Activated naive CD4-positive, alpha-beta T cell treated with anti-CD3 and anti-CD28 coated beads, Interleukin-2, amount 50 U/mL, for 16 hours (primary cell): ENCODE data around the gene ERF.

ENCODE experiments used
- DNase-seq: peaks from one replicate; pipeline ENCODE4 v3.0.0-alpha.2; 2020

Gene ERF

DNA sequence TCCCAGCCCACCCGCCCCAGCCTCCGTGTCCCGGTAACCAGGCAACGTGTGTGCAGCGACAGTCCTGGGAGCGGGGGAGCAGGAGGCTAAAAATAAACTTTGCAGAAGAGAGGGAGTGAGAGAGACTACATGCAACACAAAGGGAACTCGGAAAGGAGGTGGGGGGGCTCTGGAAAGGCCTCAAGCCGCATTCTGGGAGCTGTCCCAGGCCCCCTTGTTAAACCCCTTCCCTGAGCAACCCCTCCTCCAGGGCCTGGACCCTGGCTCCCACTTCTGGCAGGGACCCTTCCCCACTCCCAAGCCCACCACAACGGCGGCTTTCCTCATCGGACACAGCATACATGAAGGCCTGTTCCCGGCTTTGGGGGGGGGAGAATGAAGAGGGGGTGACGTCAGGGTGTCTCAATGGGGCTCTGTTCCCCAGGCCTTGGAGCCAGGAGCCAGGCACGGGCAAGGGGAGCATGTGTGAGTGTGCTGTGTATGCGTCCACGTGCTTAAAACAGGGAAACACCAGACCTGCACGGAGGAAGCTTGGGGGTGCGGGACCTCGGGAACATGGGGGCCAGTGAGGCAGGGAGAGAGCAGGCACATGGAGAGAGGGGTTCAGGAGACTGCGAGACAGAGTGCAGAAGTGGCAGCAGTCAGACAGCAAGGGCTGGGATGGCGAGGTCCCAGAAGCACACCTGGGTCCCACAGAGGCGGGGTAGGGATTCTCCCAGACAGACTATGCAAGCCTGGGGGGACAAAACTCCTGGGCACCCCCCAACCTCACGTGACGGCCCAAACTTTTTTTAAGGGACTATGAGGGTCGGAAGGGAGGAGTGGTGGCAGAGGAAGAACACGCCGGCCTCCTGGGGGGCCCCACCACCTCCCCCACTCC, 2.3 kb downstream of the ERF start:
- no peak for DNase-seq

DNA sequence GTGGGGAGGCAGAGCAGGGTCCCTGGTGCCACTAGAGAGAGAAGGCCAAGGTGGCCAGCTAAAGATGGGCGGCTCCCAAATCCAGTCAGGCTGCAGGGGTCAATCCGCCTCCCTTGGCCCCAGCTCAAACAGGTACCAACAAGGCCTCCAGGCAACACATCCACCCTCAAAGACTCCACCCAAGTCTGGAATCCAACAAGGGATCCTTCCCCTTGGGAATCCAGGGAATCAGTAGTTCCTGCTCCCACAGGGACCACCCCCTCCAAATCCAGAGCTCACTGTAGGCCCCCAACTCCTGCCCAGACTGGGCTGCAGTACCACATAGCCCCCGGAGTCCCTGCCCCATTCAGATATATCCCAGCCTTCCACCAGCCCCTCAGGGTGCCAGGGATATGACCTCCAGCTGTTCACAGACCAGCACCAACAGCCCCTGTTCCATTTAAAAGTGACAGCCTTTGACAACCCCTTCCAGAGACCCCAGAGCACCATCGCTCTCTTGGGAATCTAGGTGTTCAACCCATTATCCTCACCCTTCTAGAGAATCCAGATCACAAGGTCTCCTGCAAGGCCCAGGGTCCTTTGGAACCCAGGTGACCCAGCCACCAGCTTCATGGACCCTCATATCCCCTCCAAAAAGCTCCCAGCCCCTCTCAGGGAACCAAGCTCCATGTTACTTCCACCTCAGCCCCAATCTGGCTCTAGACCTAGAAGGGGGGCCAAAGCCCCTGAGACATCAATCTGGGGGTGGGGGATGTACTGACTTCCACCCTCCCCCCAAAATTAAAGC, 3.2 kb downstream of the ERF start:
- DNase-seq = no peak

DNA sequence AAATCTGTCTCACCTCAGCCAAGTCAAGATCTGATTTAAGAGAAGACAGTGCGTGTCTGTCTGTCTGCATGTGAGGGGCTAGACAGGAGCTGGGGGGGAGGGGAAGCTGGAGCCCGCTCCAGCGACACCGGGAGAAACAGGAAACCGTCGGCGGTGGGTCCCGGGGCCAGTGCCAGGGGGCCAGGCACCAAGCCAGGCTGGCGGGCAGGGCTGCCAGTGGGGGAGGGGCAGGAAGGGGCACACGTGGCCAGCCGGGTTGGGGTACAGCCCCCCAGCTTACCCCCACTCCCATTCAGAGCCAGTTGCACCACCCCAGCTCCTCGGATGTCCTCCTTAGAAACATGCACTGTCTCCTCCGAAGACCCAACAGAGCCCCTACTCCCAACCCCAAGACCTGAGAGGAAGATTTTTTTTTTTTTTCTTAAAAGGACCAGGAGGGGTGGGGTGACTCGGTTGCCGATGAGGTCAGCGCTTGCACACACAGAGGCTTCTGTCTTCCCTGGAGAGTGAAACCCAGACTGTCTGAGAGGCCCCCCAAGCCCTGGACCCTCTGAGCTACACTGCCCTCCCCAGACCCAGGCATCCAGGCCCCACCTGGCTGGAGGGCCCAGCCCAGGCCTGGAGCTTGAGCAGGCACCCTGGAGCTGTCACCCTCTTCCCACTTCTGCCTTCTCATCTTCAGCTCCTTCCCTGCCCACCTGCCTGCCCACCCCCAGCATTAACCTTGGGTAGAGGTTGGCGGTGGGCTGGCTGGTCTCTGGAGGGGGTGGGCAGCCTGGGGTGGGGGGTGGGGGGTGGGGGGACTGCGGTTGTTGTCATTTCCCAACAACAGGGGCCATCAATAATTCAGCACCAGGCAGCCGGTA, 4.0 kb downstream of the ERF start:
- no peak for DNase-seq

DNA sequence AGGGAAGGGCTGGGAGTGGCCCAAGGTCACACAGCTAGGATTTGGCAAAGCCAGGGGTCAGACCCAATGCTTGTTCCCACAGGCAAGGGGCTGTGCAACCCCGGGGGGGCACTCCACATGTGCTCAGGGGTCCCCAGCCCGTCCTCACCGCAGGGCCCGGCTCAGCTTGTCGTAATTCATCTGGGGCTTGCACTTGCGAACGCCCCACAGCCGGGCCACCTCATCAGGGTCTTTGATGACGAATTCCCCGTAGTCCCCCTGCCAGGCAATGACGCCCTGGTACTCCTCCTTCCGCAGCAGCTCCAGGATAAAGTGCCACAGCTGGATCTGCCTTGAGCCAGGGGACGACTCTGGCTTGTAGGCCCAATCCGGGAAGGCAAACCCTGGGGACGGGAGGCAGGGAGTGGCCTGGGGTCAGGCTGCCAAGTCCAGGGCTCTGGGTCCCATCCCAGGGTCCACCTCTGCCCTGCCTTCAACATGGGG, 4.7 kb downstream of the ERF start:
- DNase-seq = no peak

DNA sequence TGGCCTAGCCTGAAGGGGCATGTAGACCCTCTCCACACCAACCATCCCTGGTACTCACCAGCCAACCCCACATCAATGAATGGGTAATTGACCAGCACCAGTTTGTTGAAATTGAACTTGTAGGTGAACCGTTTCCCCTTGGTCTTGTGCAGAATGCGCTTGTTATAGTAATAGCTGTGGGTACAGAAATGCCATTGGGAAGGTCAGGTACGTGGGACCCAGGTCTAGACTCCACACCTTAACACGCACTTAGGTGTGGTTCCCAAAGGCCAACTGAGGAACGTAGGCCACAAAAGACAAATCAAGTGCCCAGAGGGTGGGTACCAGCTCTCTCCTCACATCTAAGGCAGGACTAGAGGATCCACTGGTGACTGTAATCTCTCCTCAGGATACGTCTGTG, 5.2 kb downstream of the ERF start:
- DNase-seq = no peak

DNA sequence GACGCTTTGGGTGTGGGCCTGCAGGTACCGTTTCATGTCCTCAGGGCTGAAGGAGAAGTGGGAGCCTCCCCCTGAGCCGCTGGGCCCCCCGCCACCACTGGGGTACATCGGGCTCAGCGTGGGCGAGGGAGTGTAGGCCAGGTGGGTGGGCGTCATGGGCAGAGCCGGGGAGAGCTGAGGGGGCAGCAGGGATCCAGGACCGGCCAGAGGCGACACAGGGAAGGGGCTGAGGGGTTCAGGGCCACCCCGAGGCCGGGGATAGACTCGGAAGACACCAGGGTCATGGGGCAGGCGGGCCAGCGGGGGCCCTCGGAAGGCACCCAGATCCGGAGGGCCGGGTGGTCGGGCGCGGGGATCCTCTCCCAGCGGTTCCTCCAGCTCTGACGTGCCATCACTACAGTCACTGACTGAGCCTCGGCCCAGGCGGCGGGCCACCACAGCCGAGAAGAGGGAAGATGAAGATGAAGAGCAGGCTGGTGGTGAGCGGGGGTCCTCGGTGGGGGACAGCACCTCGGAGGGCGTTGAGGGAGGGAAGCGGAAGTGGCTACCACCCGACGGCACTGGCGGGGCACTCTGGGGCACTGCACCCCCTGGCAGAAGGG, 5.7 kb downstream of the ERF start:
- no peak for DNase-seq

DNA sequence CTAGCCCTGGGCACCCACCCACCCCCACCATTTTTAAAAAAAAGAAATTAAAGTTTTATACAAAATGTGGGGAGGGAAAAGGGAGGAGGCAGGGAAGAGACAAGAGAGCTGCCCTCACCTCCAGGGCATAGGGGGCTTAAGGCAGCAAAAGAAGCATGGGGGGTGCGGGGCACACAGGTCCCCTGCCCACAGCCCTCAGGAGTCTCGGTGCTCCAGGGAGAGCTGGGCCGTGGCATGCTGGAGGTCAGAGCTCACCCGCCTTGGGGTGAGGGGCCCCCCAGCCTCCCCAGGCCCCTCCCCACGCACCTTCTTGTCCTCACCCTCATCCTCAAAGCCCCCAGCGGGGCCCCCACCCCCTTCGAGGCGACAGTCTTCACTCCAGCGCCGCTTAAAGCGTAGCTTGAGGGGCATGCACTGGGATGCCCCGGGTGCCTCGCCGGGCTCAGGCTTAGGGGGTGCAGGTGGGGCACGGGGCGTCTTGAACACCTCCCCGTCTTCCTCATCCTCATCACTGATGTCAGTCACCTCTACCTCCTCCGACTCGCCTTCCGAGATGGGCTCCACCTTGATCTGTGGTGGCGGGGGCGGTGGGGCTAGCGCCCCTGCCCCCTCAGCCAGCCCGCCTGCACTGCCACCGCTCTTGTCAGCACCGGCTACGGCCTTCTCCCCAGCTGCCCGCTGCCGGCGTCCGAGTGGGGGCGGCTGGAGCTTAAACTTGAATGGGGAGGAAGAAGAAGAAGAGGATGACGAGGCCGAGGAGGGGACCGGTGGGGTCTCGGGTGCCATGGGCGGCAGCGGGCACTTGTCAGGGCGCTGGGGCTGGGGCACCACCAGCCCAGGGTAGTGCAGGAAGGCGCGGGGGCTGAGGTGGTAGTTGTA, 6.4 kb downstream of the ERF start:
- DNase-seq = no peak

DNA sequence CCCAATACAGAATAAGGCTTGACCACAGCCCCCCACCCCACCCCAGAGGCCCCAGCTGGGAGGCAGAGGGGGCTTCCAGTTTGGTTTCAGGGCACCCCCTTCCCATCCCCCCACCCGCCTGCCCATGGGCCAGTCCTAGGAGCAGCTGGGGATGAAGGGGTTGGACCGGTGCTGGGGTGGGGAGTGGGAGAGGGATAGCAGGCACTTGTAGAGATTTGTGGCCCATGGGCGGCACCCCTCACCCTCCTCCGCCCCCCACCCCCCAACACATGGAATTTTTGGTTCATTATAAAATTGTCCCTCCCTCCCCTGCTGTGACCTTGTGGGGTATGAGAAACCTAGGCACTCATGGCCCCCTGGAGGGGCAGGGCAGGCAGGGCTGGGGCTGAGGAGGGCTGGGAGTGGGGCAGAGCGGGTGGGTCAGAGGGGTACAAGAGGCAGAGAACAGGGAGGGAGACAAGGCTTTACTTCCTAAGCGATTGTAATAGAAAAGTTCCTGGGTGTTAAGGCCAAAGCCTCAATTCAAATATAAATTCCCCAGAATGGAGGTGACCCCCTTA, 7.2 kb downstream of the ERF start:
- no peak for DNase-seq

DNA sequence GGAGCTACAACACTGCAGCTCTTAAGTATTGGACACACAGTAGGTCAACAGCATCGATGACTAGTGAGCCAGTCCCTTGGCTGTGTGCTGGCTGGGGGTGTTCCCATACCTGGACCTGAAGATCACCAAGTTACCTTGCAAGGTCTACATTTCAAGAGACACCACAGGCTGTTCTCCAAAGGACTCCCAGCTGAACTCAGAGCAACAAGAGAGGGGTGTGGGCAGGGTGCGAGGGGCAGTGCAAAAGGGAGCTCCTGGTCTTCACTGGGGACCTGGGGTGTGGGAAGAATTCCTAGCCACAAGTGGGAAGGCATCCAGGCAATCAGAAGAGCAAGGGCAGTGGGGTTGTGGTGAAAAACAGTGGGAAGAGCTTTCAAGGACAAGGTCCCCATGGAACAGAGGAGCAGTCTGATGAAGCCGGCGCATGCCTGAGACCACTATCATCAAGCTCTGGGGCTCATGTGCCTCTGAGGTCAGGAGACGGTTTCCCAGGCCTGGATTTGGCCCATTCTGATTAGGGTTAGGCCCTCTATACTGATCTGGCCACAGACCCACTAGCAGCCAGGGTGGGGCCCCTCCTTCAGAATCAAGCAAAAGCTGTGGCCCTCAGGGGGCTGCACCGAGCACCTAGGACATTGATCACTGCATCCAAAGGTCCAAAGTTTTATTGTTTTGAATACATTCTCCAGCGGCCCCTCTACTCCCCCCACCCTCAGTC, 7.8 kb downstream of the ERF start:
- no peak for DNase-seq

DNA sequence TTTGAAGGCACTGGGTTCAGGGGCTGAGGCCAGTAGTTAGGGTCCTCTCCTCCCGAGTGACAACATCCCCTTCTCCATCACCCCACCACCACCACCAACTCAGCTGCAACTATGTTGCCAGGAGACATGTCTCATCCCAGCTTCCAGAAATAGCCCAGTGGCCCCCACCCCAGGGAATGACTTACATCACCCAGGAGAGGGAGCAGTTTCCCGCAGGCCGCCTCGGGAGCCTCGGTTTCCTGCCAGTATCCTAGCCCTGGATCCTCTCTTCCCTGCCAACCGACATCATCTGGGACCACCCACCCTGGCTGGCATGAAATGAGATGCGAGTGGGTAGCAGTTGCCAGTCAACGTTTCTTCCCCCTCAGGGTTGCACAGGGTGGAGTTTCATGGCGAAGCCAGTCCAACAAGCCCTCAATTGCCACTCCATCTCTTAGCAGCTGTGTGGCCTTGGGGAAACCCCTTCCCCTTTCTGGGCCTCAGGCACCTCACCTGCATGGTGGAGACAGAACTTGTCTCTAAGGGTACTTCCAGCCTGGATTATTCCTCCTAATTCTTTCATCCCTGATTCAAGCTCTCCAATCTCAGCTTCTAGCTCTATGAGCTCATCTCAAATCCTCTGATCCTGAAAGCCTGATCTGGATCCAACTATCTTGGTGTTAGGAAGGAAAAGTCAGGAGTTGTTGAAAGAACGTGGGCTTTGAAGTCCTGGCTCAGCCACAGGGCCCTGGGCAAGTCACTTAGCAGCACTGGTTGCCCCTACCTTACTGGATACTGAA, 8.6 kb downstream of the ERF start:
- DNase-seq = no peak

DNA sequence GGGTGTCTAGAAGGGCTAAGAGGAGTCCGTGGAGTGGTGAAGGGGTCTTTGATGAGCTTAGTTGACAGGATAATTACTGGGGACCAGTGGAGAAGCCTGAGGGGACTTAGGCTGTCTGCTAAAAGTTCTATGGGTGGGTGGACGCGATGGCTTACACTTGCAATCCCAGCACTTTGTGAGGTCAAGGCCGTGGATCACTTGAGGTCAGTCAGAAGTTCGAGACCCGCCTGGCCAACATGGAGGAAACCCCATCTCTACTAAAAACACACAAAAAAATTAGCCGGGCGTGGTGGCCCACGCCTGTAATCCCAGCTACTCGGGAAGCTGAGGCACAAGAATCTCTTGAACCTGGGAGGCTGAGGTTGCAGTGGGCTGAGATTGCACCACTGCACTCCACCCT, 9.7 kb downstream of the ERF start:
- no peak for DNase-seq

DNA sequence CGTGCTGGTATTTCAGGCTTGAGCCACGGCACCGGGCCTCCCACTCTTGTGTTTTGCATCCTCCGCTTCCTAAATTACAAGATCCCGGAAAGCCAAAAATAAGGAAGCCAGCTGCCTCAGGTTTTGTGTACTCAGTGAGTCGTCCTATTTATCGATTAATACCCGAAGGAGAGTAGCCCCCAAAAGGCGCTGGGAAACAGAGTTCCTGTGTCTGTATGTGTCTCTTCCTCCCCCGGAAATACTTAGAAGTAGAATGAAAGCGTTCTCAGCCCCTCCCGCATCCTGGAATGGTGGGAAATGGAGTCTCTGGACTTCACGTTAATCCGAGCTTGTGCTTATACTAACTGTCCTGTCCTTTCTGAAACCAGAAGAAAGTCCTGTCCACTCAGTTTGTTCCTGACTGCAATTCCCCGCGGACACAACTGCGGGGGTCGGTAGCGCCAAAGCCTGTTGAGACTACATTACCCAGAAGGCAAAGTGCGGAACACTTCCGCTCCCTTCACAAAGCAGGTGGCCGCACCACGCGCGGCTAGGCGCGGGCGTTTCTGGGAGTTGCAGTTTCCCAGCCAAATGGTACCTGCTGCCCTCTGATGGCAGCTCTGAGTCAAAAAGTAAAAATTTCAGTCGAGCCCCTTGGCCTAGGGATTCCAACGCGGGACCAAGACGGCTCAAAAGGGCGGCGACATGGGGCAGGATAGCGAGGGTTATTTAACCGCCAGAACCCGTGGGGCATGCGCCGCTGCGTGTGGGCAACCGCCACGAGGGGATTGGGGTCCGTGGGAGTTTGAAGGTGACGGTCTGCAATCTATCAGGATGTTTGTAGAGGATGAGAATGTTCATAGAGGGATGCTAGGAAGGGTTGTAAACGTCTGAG, 10.3 kb downstream of the ERF start:
- DNase-seq = peak; percentile 92

DNA sequence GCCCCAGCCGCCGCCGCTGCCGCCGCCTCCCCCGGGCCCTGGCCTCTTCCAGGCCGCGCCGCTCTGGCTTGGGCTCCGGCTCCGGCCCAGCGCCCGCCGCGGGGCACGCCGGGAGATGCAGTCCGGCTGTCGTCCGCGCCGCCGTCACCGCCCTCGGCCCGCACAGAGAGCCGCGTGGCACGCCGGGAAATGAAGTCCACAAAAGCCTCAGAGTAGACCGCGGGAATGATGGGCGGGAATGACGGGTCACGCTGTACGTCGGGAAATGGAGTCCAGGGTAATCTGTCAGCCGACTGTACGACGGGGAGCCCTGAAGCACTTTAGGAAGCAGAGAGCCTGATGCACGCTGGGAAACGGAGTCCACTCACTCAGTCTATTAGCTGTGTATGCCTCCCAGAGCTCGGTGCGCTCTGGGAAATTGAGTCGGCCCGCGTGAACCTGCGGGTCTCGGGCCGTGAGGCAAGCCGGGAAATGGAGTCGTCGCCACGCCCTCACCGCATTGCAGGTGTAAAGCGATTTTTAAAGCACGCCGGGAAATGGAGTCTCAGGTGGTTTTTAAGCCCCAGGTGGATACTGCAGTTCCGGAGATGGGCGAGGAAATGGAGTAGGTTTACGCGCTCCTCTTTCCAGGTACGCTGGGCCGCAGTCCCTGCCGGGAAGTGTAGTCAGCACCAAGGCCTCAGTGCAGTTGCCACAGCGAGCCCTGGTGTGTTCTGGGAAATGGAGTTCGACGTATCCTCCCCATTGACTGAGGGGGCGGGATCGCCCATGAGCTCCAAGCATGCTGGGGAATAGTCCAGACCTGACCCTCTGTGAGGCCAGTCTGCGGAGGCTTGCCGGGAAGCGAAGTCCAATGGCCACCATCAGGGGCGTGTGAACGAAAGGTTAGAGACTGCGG, 12.2 kb downstream of the ERF start, which contains the start of gene GSK3A:
TSS of gene GSK3A (minus strand) at position 91 of the 898 bp plus-strand sequence. CDS start 137 bp downstream, outside the sequence.
- peak; percentile 96 for DNase-seq

DNA sequence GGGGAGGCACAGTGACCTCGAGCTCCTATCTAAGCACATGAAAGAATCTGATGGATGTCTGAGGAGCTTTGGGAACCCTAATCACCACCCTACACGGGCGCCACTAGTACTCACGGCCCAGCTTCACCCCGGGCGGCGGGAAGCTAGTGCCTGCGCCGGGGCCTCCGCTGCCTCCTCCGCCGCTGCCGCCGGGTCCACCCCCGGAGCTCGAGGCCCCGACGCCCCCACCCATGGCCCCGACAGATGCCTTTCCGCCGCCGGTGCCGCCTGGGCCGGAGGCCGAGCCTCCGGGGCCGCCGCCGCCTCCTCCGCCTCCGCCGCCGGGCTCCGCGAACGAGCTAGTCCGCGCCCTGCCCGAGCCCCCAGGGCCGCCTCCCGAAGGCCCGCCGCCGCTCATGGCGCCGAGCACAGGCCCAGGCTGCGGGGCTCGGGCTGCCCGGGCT, 12.8 kb downstream of the ERF start:
- DNase-seq = no peak

DNA sequence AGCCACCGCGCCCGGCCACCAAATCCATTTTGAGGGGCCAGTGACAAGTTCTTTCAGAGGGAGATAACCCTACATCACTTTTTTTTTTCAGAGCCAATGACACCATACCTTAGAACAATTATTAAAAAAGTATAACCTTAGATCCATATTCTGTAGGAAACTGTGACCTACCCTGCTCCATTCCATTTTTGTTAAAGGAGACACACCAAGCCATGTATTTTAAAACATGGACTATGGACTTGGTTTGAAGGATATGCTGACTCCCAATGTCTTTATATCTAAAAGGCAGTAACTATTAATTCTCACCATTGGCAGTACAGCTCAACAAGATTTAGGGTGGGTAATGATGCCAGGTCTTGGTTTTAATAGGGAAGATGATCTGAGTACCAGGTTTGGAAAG, 13.6 kb downstream of the ERF start:
- no peak for DNase-seq

DNA sequence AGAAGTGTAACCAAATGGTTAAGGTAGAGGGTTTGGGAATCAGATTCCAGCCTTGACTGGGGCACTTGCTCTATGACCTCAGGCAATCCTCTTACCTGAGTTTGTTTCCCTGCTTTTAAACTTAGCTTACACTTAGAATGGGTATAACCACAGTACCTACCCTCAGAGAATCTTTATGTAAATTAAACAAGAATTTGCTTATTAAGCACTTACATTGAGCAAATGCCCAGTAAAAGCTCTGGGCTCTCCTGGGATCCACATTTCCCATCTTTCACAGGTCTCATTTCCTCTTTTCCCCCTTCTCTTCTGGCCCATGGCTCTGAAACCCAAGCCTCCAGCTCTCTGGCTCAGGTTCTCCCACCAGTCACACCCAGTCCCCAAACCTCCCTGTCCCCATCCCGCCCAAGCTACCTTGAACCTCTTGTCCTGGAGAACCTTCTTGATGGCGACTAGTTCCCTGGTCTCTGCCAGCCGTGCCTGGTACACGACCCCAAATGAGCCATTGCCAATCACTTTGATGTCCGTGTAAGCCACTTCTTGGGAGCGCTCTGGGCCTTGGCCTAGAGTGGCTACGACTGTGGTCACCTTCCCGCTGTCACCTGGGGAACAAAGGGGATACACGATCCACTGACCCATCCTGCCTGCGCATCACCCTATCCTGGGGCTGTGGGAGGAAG, 15.2 kb downstream of the ERF start:
- DNase-seq = no peak

DNA sequence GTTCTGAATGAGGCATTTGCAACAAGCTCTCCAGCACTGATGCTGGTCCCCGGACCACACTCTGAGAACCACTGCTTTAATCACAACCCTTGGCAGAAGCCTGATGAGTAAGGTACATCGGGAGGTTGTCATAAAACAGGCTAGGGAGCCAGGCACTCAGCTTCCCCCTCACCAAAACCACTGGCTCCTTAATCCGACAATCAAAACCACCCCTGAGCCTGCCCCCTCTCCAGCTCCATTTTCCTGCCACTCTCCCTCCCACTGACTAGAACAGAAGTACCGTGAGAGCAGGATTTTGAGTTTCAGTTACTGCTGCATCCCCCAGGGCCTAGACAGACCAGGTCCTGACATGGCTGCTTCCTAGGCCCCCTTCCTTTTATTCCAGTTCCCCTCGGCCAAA, 19.7 kb downstream of the ERF start:
- DNase-seq = no peak
